K562 (cell line): Measurements from ENCODE around the gene LETM1.

ENCODE experiments used
- POLR2A ChIP-seq: fragments of 450-650 bp; conservative IDR thresholded peaks from 2 replicates; pipeline ENCODE4 v1.6.1; 2016
- SIX5 ChIP-seq, 2 experiments: IDR thresholded peaks; 2 replicates each; pipeline ENCODE4 v1.6.1; 2011; ENCODE audit warnings: low read length in 2 of 2, borderline replicate concordance in 1 of 2, low read depth in 1 of 2, mild to moderate bottlenecking in 1 of 2, moderate library complexity in 1 of 2; ENCODE audit not compliant: insufficient read depth in 1 of 2
- SREBF1 ChIP-seq: fragments of 150-350 bp; IDR thresholded peaks from 2 replicates; pipeline ENCODE4 v1.6.1; 2014; ENCODE audit warnings: antibody characterized with exemption, low read depth, low read length, borderline replicate concordance
- TF ChIP-seq, protein P1 (sequence below): sonication (generic); formaldehyde crosslinking; IDR thresholded peaks from 2 replicates; pipeline ENCODE4 v1.9.0; 2022; ENCODE audit warnings: mild to moderate bottlenecking, missing genetic modification reagents
- TF ChIP-seq, protein P2 (sequence below), 2 experiments: fragments of 450-650 bp; formaldehyde crosslinking in 1 of 2; IDR thresholded peaks; 2 replicates each; pipeline versions ENCODE4 v1.4.0 to v1.6.1; 2014 to 2020; ENCODE audit warnings: mild to moderate bottlenecking in 2 of 2, borderline replicate concordance in 1 of 2, low read depth in 1 of 2
- TF ChIP-seq, protein P3 (sequence below): sonication (generic); formaldehyde crosslinking; IDR thresholded peaks from 2 replicates; pipeline ENCODE4 v1.8.0; 2022; ENCODE audit warnings: mild to moderate bottlenecking, missing genetic modification reagents

DNA sequence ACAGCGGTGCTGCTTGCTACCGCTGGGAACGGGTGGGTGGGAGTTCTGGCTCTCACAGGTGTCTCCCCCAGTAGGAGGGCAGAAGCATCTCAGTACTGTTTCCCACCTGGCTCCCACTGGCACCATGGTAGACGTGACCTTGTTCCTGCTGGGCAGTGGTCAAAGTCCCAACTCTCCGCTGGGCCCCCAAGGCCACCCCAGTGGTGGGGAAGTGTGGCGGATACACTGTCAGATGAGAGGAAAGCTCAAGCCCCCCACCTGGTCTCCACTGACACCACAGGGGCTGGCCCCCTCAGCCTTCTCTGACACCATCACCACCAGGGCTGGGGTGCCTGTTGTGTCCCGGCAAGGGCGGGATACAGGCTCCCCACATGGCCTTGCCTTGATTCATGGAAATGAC lies 24.6 kb downstream of the LETM1 start:
- TF ChIP-seq, protein P1, sequence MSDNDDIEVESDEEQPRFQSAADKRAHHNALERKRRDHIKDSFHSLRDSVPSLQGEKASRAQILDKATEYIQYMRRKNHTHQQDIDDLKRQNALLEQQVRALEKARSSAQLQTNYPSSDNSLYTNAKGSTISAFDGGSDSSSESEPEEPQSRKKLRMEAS (CRISPR knock-in tag) = no peak
- no peak for TF ChIP-seq SREBF1
- TF ChIP-seq POLR2A = no peak
- TF ChIP-seq, protein P2, sequence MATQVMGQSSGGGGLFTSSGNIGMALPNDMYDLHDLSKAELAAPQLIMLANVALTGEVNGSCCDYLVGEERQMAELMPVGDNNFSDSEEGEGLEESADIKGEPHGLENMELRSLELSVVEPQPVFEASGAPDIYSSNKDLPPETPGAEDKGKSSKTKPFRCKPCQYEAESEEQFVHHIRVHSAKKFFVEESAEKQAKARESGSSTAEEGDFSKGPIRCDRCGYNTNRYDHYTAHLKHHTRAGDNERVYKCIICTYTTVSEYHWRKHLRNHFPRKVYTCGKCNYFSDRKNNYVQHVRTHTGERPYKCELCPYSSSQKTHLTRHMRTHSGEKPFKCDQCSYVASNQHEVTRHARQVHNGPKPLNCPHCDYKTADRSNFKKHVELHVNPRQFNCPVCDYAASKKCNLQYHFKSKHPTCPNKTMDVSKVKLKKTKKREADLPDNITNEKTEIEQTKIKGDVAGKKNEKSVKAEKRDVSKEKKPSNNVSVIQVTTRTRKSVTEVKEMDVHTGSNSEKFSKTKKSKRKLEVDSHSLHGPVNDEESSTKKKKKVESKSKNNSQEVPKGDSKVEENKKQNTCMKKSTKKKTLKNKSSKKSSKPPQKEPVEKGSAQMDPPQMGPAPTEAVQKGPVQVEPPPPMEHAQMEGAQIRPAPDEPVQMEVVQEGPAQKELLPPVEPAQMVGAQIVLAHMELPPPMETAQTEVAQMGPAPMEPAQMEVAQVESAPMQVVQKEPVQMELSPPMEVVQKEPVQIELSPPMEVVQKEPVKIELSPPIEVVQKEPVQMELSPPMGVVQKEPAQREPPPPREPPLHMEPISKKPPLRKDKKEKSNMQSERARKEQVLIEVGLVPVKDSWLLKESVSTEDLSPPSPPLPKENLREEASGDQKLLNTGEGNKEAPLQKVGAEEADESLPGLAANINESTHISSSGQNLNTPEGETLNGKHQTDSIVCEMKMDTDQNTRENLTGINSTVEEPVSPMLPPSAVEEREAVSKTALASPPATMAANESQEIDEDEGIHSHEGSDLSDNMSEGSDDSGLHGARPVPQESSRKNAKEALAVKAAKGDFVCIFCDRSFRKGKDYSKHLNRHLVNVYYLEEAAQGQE (IDR thresholded peaks at IDR 0.05; ENCODE audit: borderline replicate concordance) = no peak
- TF ChIP-seq, protein P2 (CRISPR knock-in tag; IDR thresholded peaks at IDR 0.05; ENCODE audit: low read depth) = no peak
- TF ChIP-seq, protein P3, sequence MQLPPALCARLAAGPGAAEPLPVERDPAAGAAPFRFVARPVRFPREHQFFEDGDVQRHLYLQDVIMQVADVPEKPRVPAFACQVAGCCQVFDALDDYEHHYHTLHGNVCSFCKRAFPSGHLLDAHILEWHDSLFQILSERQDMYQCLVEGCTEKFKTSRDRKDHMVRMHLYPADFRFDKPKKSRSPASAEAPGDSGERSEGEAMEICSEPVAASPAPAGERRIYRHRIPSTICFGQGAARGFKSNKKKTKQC (CRISPR knock-in tag) = no peak
- no peak for TF ChIP-seq SIX5 (IDR thresholded peaks at IDR 0.05; ENCODE audit: borderline replicate concordance in 1 of 2, insufficient read depth in 1 of 2, low read depth in 1 of 2, low read length in 2 of 2)
